IPS-NIHi11 (cell line): ENCODE data around the gene RNASEH2B.

ENCODE experiments used
- DNase-seq: peaks from one replicate; pipeline ENCODE4 v3.0.0; 2012; ENCODE audit warnings: mixed read lengths, low spot score

Gene RNASEH2B, protein sequence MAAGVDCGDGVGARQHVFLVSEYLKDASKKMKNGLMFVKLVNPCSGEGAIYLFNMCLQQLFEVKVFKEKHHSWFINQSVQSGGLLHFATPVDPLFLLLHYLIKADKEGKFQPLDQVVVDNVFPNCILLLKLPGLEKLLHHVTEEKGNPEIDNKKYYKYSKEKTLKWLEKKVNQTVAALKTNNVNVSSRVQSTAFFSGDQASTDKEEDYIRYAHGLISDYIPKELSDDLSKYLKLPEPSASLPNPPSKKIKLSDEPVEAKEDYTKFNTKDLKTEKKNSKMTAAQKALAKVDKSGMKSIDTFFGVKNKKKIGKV

DNA sequence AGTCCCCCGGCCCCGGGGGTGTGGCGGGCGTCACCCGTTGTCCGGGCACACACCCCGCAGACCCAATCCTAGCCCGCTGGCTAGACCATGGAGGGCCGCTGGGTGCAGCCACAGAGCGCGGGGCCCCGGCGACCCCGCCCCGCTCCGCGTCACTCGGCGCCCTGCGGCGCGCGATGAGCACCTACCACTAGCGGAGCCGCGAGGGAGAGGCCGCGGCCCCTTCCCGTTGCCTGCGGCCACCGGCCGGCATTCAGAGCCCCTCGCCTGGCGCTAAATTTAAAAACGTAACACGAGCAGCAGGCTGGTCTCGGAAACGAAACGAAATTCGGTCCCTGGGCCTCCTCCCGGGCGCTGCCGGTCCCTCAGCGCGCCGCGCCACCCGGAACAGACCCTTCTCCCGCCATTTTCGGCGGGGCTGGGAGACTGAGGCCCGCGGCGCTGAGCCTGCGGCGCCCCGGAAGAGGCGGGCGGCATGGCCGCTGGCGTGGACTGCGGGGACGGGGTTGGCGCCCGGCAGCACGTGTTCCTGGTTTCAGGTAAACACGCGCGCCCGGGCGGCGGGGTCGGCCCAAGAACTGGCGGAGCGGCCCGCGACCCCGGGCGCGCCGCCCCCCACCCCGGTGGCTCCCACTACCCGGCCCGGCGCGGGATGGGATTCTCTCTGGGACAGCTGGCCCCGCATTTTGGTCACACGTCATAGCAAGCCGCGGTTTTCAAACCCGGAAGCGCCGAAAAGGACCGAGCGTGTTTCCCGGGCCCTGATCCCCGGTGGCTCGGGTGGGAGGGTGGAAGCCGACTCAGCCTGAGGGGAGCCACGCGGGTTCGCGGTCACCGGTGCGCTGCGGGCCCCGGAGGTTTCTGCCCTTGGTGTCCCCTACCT is at the start of gene RNASEH2B:
Gene RNASEH2B (plus strand): TSS at position 187 of the 880 bp plus-strand sequence. CDS start 286 bp downstream, at position 473.
- DNase-seq, result peak; percentile 80

DNA sequence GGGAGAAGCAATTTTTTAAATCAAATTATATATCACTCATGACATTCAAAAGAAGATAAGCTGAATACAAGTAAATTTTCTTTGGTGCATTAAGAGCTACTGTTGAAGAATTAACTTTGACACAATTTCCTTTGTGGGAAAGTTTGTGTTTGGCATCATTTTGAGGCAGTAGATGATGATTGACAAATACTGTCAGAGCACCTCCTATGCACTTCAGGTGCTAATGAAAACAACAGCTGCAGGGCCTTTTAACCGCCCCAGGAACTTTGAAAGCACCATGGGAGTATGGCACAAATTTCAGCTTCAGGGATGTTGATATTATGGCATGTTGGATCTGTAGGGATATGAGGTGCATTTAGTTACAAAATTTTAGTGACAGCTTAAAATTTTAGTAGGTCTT is 45.1 kb upstream of the RNASEH2B start:
- DNase-seq, result no peak

DNA sequence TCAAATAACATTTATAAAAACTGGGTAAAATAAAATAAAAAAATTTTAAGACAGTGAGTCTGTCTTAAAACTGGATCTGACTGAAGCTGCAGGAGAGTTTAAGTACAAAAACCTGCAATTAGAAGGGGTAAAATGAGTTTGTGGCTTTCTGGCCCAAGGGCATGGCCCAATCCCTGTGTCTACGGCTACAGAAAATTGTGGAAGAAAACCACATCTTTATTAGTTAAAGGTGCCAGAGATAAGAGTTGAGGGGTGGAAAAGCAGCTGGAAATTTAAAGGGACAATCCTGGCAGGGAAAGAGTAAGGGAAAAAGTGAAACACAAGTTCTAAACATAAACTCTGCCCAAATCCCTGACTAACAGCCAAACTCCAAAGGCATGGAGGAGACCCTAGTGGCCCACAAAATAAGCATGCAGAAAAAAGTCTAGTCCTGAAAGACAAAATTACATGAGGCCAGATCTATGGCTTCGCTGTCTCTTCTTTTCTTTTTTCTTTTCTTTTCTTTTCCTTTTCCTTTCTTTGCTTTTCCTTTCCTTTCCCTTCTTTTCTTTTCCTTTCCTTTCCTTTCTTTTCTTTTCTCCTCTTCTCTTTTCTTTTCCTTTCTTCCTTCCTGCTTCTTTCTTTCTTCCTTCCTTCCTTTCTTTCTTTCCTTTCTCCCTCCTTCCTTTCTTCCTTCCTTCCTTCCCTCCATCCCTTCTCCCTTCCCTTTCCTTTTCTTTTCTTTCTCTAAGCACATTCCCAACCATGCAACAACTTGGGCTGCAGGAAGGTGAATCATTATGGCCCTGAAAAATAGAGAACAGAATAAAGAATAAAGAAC is 42.6 kb upstream of the RNASEH2B start:
- DNase-seq, result no peak

DNA sequence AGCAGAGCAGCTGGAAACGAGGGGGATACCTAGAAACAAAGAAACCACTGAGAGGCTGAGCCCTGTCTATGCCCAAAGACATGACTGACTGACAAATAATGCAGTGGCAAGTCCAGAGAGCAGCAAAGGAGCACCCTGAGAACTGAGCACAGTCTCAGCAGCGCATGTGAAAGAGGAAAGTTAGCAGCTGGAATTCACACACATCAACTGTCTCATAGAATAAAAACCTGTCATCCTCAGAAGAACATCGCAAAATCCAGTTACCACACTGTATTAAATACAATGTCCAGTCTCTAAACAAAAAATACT is 42.0 kb upstream of the RNASEH2B start:
- no peak for DNase-seq

DNA sequence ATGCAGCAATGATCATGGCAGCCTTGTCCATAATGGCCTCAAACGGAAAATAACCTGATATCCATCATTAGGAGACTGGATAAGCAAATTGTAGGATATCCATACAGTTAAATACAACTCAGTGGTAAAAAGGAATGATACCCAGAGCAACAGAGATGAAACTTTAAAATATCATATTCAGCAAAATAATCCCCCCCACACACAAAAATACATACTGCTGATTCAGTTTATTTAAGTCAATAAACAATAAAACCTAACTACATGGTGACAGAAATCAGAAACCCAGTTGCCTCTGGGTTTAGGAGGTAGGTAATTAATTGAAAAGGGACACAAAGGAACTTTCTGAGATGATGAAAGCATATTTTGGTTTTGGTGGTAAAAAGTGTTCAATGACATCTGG is 38.2 kb upstream of the RNASEH2B start:
- no peak for DNase-seq

DNA sequence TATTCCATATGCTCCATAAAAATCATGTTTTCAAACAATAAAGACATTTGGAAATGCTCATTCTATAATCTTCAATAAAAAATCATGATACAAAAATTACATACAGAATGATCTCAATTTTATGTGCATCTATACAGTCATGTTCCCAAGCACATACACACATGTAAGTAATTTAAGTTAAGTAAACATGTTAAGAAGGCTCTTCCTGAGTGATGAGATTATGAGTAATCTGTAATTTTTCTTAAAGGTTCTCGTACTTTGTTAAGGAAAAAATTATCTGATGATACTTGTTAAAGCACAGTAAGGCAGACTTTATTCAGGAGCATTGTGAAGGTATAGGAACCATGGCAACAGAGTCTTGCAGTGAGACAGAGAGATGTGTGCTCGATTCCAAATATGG is 36.1 kb upstream of the RNASEH2B start:
- no peak for DNase-seq

DNA sequence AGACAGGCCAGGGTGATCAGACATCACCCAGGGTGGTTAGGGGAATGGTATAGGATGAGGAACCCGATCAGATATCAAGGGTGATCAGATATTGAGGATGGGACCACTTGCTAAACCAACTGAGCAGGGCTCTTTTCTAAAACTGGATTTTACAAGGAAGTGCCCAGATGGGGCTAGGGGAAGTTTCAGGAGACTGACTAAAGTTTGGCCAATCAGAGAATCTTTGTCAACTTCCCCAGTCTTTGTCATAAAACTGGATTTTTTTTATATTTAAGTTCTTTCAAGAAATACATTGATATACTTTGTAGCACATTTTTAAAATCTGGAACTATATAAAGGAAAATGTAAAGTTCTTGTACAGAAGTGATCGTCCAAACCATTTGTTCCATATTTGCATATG is 35.6 kb upstream of the RNASEH2B start:
- no peak for DNase-seq

DNA sequence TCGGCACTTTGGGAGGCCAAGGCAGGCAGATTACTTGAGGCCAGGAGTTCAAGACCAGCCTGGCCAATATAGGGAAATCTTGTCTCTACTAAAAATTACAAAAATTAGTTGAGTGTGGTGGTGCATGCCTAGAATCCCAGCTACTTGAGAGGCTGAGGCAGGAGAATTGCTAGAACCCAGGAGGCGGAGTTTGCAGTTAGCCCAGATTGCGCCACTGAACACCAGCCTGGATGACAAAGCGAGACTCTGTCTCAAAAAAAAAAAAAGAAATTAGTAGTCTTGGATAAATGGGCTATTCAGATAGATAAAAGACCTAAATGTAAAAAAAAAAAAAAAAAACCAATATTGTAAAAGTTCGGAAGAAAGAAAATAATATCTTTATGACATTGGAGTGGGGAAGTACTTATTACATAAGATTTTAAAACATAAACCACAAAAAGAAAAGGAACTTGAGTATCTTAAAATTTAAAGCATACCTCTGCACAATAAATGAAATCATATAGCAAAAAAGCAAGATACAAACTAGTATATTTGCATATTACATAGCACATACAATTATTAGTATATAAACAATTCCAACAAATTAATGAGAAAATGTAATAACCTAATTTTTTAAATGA is 26.7 kb upstream of the RNASEH2B start:
- DNase-seq, result no peak

DNA sequence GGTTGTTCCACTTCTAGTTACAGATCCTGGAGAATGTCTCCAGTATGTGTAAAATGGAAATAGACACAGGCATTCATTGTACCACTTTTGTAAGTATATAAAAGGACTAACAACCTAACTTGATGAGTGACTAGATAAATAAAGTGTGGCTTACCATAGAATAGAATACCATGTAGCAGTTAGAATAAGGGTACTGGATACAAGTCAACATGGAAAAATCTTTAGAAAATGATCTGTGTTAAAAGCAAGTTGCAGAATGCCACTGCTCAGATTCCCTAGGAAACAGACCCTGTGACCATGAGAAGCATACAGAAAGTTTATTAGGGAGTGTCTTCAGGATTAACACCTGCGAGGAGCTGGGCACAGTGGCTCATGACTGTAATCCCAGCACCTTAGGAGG is 25.9 kb upstream of the RNASEH2B start:
- DNase-seq, result no peak

DNA sequence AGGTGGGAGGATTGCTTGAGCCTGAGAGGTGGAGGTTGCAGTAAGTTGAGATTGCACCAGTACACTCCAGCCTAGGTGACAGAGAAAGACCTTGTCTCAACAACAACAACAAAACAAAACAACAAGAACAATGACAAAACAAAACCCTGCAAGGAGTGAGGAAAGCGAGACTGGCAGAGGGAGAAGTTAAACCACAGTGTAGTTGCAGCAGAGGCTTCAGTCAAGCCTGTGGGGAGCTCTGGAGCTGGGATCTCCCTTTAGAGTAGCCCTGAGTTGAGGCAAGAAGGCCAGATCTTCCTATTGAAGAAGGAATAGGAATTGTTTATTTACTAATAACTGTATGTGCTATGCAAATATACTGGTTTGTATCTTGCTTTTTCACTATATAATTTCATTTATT is 25.3 kb upstream of the RNASEH2B start:
- no peak for DNase-seq

DNA sequence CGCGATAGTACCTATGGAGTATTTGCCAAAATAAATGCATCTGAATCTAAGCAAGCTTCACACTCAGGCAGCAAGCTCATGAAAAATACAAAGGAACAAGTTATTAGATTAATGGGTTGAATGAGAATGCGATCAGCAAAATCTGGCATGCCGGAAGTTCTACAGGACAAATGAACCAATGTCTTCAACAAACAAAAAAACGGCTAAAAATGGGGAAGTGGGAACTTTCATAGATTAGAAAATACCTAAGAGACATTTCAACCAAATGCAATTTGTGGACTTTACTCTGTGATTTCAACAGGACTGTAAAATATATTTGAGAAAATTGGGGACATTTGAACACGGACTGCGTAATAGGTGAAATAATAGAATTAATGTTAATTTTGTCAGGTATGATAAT is 22.4 kb upstream of the RNASEH2B start:
- DNase-seq, result no peak

DNA sequence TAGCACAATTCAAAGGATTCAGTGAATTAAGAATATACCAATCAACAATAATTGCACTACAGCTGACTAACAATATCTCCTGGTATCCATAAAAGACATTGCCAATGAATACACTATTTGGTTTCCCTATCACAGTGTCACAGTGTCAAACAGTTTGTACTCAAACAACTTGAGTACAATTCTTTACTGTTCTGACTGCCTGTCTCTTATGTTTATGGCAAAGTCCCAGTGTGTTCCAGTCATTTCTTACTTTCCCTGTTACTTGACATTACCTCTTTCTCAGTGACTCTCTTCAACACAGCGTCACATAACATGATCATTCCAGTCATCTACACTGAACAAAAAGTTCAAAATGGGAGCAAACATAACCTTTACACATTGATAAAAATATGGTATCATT is 21.2 kb upstream of the RNASEH2B start:
- no peak for DNase-seq

DNA sequence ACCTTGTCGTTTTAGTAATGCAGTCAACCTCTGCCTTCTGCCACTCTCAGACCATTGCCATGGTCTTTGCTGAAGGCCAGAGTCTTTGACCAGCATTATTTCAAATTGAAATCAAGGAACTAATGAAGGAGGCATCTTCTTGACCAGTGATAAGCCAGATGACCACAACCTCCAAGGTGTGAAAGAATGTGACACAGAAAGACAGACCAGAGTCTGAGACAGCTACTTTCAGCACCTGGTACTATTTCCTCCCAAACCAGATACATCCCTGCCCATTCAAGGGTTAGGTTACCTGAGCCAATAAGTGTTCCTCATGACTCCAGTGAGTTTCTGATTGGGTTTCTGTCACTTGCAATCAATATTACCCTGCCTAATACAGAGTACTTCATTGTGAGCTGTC is 20.3 kb upstream of the RNASEH2B start:
- DNase-seq, result no peak

DNA sequence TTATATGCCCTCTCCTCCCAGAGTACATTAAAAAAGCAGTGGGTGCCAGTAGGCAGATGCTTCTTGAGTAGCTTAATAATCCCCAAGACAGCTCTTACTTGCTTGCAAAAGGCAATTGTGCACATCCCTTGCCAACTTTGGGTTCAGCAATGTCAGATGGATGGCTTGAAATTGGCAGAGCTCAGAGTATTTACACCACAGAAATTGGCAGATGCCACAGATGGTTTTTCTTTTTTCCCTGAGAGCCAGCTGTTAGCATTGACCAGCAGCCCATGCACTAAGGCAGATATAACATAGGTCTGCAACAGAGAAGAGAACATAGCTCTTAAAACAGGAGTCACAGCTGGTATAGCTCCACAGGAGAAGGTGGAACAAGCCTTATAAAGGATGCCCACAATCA is 18.4 kb upstream of the RNASEH2B start:
- no peak for DNase-seq

DNA sequence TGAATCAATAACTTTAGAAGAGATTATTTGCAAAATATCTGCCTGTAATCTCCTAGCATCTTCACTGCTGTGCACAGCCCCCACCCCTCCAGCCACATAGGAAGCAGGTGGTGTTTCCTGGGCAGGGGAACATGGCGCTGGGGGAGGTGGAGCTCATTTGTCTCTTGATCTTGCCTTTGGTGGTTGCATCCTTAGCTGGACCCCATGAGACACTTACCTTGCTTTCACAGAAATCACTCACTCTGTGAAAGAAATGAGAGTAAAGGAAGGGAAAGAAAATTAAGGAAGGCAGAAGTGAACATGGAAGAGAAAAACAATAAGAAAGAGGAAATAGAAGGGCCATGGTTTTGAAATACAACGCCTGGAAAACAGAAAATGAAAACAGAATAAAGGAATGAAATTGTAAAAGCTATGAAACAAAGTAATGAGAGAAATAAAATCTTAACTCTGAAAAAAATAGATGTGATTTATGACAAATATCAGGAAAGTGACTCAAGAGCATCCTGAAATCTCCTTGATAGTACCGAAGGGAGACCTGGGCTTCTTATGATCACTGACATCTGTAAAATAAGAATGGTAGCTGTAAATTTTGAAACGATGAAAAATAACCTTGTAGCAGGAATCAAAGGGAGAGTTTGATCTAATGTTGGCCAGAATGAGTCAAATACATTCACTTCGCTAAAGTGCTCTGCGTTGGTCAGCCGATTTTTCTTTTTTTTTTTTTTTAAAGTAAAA is 17.2 kb upstream of the RNASEH2B start:
- DNase-seq, result no peak

DNA sequence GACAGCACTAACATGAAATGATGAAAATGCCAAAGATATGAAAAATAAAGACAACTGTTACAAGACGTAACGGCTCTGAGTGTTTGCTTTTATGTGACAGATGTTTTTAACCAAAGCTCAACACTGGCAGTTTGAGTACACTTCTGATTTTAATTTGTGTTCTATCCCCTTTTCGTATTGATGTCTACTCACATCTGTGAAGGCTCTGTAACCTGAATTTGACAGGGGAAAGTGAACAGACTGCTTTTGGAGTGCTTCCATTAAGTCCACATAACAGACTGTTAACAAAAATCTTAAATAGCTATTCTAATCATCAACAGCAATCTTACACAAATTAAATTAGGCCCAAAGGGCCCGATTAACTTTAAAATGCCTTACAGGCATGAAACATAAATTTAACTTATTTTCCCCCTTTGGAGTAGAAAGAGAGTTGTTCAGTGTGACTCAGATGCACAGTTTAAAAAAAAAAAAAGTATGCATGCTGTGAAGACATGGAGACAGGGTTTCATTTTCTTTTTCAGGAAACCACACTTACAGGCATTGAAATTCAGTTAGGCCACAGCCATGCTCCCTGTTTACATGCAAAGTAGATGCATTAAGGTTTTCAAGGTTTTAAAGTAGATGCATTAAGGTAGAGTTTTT is 16.3 kb upstream of the RNASEH2B start:
- no peak for DNase-seq

DNA sequence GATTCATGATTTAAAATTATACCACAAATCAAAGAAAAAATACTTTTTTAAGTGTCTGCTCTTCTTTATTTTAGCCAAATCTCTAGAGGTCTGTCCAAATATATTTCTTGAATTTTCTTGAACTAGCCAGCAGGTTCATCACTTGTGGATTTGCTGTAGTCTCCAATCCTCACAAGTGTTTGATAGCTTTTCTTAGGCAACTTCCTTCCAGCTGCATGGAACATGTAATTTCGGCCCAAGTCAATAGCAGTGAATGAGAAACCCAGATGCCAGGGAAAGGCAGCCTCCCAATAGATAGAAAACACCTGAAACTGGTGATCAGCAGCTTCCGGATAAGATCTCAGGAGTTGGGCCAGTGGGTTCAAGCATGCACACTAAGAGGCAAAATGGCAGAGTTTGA is 15.6 kb upstream of the RNASEH2B start:
- no peak for DNase-seq

DNA sequence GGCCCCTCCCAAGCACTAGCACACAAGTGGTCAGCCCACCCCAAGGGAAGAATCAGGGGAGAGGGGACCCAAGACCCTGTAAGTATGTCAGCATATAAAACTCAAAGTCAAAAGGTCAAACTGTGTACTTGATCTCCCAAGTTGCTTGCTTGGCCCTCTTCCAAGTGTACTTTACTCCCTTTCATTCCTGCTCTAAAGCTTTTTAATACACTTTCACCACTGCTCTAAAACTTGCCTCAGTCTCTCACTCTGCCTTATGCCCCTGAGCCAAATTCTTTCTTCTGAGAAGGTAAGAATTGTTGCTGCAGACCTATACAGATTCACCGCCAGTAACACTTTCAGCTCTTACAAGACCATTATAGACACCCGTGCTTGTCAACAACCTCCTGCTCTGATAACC is 15.1 kb upstream of the RNASEH2B start:
- no peak for DNase-seq

DNA sequence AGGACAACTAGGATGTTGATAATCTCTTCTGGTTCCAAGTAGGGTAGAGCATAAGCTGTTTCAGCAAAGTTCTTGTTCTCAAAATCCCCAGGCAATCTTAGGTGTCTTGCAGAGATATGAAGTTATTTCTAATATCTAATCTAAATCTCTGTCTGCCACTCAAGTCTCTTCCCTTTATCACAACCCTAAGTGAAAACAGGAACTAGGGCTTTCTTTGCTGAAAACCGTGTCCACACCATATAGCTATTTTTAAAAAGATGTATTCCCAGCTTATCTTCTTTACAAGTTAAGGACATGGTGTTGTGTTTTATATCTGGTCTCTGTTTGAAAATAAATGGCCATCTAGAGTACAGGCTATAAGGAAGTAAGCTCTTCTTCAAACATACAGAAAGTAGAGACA is 11.3 kb upstream of the RNASEH2B start:
- DNase-seq, result no peak

DNA sequence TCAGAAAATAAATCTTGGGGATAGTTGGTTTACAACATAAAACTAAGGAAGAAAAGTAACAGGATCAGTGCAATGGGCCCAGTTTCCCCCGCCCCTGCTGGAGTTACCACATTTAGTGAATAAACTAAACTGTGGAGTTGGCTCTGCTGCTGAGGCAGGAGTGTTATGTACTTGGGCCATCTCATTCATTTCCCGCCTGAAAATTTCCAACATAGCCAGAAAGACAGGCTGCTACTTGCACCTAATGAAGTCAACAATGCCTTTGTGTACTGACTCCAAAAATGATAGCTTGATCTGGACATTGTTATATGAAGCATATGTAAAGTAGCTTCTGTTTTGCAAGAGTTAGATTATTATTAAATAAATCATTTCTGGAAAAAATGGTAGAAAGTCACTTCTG is 7.9 kb upstream of the RNASEH2B start:
- no peak for DNase-seq

DNA sequence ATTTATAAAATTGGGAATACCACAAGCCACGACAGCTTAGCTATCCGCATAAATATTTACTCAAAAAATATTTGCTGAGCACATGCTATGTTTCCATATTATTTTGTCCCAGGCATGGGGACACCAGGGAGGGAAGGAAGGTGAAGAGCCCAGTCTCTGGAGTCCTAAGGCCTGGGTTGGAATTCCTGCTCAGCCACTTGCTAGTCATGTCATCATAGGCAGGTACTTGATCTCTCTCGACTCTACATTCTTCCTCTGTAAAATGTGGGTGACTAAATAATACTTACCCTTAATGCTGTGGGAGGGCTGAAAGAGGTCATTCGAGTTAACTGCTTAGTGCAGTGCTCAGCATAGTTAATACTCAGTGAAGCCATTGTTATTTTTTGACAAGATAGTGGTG is 4.3 kb upstream of the RNASEH2B start:
- DNase-seq, result no peak
